NB4 (cell line): Measurements from ENCODE around the gene SCAPER.

ENCODE experiments used
- MYC ChIP-seq: IDR thresholded peaks from 2 replicates; pipeline ENCODE4 v1.6.1; 2011; ENCODE audit warnings: low read depth, low read length
- POLR2A ChIP-seq: IDR thresholded peaks from 2 replicates; pipeline ENCODE4 v1.6.1; 2011; ENCODE audit warnings: mild to moderate bottlenecking; ENCODE audit not compliant: insufficient read length; ENCODE audit errors: extremely low read depth
- TF ChIP-seq, protein P1 (sequence below): IDR thresholded peaks from one replicate; pipeline ENCODE4 v1.5.1; 2012; ENCODE audit warnings: low read depth, low read length
- TF ChIP-seq, protein P2 (sequence below): IDR thresholded peaks from 2 replicates; pipeline ENCODE4 v1.6.1; 2011; ENCODE audit warnings: low read depth, low read length

DNA sequence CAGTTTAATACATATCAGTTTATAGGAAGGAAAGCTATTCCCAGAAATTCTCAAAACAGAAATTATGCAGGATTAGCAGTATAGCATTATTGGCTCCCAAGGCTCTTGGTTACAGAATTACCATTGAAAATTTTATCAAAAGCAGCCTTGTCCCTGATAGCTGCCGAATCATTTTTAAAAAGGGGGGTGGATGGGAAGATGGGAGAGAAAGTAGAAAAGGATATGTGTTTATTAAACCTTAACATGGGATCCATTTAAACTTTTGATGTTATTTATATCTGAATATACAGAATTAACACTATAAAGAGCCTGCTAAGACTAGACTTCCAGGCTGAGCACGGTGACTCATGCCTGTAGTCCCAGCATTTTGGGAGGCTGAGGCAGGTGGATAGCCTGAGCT lies 37.2 kb upstream of the SCAPER start:
- TF ChIP-seq POLR2A (no peak), MYC (no peak)
- TF ChIP-seq, protein P1, sequence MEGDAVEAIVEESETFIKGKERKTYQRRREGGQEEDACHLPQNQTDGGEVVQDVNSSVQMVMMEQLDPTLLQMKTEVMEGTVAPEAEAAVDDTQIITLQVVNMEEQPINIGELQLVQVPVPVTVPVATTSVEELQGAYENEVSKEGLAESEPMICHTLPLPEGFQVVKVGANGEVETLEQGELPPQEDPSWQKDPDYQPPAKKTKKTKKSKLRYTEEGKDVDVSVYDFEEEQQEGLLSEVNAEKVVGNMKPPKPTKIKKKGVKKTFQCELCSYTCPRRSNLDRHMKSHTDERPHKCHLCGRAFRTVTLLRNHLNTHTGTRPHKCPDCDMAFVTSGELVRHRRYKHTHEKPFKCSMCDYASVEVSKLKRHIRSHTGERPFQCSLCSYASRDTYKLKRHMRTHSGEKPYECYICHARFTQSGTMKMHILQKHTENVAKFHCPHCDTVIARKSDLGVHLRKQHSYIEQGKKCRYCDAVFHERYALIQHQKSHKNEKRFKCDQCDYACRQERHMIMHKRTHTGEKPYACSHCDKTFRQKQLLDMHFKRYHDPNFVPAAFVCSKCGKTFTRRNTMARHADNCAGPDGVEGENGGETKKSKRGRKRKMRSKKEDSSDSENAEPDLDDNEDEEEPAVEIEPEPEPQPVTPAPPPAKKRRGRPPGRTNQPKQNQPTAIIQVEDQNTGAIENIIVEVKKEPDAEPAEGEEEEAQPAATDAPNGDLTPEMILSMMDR: no peak
- TF ChIP-seq, protein P2, sequence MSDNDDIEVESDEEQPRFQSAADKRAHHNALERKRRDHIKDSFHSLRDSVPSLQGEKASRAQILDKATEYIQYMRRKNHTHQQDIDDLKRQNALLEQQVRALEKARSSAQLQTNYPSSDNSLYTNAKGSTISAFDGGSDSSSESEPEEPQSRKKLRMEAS: no peak
